Measurements from ENCODE around the gene MIPOL1.

- TF ChIP-seq ATM (IDR thresholded peaks at IDR 0.05; ENCODE audit: borderline replicate concordance) (no peak), KDM3A (CRISPR knock-in tag; IDR thresholded peaks at IDR 0.05; ENCODE audit: low read depth) (no peak), ZBTB33 (CRISPR knock-in tag; IDR thresholded peaks at IDR 0.05) (no peak), ETV5 (CRISPR knock-in tag; IDR thresholded peaks at IDR 0.05; ENCODE audit: borderline replicate concordance) (no peak), FOXK1 (CRISPR knock-in tag; IDR thresholded peaks at IDR 0.05; ENCODE audit: borderline replicate concordance, low read depth) (no peak), SRSF1 (optimal IDR thresholded peaks at IDR 0.05; ENCODE audit: low read depth, low read length) (no peak), SOX6 (IDR thresholded peaks at IDR 0.05) (no peak), SOX6 (CRISPR knock-in tag; IDR thresholded peaks at IDR 0.05) (no peak), ZZZ3 (CRISPR knock-in tag; IDR thresholded peaks at IDR 0.05; ENCODE audit: borderline replicate concordance) (no peak), CREB1 (IDR thresholded peaks at IDR 0.05) (no peak), CREB1 (CRISPR knock-in tag; IDR thresholded peaks at IDR 0.05) (no peak), EZH2 (conservative IDR thresholded peaks at IDR 0.05; ENCODE audit: low read depth, low read length) (no peak), KMT2A (CRISPR knock-in tag; IDR thresholded peaks at IDR 0.05) (no peak)
- TF ChIP-seq, protein P1, sequence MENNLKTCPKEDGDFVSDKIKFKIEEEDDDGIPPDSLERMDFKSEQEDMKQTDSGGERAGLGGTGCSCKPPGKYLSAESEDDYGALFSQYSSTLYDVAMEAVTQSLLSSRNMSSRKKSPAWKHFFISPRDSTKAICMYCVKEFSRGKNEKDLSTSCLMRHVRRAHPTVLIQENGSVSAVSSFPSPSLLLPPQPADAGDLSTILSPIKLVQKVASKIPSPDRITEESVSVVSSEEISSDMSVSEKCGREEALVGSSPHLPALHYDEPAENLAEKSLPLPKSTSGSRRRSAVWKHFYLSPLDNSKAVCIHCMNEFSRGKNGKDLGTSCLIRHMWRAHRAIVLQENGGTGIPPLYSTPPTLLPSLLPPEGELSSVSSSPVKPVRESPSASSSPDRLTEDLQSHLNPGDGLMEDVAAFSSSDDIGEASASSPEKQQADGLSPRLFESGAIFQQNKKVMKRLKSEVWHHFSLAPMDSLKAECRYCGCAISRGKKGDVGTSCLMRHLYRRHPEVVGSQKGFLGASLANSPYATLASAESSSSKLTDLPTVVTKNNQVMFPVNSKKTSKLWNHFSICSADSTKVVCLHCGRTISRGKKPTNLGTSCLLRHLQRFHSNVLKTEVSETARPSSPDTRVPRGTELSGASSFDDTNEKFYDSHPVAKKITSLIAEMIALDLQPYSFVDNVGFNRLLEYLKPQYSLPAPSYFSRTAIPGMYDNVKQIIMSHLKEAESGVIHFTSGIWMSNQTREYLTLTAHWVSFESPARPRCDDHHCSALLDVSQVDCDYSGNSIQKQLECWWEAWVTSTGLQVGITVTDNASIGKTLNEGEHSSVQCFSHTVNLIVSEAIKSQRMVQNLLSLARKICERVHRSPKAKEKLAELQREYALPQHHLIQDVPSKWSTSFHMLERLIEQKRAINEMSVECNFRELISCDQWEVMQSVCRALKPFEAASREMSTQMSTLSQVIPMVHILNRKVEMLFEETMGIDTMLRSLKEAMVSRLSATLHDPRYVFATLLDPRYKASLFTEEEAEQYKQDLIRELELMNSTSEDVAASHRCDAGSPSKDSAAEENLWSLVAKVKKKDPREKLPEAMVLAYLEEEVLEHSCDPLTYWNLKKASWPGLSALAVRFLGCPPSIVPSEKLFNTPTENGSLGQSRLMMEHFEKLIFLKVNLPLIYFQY (CRISPR knock-in tag; IDR thresholded peaks at IDR 0.05; ENCODE audit: borderline replicate concordance) = no peak
Observed at GRCh38 chr14:37268788-37269187, 71.1 kb downstream of the MIPOL1 start.
